Activated CD4-positive, CD25-positive, alpha-beta regulatory T cell treated with anti-CD3 and anti-CD28 coated beads, Interleukin-2, amount 50 U/mL, for 16 hours (primary cell): ENCODE data around the gene SCAI.
"Not testable (repeated sequence)": the region's sequence is repeated elsewhere in the genome, so short reads cannot be mapped to it uniquely, and the experiment has no call there.

Source experiments
- DNase-seq: peaks from one replicate; pipeline ENCODE4 v3.0.0-alpha.2; 2020; ENCODE audit warnings: low read depth, low spot score

The SCAI gene

GRCh38 chr9:125106285-125106893, 36.9 kb downstream of the SCAI start:
- DNase-seq: no peak

DNA sequence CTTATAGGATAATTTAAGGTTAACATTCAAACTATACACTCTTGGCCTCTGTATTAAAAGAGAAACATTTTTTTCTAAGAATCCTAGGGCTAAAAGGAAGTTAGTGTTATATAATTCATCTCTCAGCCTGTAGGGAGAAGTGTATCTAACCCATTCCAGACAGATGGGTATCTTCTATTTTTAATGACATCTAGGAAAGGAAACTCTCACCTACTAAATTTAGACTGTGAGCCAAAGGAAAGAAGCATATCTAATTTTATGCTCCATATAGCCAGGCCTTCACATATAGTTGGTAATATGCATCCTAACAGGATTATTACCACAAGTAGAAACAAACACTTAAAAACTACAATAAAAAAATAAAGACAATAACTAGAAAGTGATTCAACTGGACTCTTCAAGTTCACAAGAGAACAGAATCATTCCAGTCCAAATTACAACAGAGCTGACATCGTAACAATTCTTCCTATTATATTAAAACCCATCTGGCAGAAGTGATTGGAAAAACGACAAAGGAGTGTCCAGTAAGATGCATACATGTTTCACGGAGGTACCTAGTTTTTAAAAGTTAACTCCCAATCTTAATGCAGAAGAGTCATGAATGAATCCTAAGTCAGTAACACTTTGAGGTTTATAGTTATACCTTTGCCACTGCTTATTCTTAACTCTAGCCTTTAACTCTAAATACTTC, 39.4 kb downstream of the SCAI start:
- no peak for DNase-seq

- no peak for DNase-seq
Measured at GRCh38 chr9:125103021-125103420, 40.3 kb downstream of the SCAI start.

- DNase-seq: no peak
Measured at GRCh38 chr9:125100822-125101221, 42.5 kb downstream of the SCAI start.

DNA sequence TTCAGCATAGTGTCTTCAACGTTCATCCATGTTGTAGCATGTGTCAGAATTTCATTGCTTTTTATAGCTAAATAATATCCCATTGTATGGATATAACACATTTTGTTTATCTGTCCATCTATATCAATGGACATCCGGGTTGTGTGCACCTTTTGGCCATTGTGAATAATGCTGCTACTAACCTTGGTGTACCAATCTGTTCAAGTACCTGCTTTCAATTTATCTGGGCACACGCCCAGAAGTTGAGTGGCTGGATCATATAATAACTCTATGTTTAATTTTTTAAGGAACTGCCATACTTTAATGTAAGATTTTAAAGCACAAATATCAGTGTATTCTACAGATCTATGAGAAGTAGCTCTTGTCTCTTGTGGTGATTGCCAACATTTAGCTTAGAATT, 43.5 kb downstream of the SCAI start:
- no peak for DNase-seq

- DNase-seq: no peak
Measured at GRCh38 chr9:125095821-125096443, 47.4 kb downstream of the SCAI start.

DNA sequence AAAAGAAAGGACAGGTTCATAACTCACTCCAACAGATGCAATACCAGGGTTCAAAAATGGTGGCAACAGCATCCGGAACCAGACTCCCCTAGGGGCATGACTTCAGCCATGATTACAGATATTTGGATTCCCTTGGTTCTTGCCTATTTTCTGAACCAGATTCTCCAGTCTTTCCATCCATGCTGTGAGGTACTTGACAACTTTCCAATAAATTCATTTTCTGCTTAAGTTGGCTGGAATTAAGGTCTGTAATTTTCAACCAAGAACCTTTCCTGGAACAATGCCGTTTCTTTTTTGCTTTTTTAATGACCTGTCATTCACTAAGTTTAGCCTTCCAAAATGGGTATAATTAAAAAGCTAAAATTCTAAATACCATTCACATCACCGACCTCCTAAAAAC, 52.2 kb downstream of the SCAI start:
- DNase-seq: no peak

DNA sequence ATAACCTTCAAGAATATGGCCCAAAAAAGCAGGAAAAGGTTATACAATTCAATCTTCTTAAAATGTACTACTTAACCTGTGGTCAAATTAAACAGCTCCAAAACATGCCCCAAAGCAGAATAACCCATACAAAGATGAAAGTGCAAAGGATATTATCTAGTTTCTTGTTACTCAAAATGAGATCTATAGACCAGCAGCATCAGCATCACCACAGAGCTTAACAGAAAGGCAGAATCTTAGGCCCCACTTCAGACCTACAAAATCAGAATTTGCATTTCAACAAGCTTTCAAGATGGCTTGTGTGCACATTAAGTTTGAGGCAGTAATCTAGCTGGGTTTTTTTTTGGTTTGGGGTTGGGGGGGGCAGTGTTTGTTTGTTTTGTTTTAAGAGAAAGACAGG, 54.0 kb downstream of the SCAI start:
- no peak for DNase-seq

GRCh38 chr9:125088752-125089151, 54.6 kb downstream of the SCAI start:
- DNase-seq: no peak

GRCh38 chr9:125085703-125086477, 57.4 kb downstream of the SCAI start:
- no peak for DNase-seq

DNA sequence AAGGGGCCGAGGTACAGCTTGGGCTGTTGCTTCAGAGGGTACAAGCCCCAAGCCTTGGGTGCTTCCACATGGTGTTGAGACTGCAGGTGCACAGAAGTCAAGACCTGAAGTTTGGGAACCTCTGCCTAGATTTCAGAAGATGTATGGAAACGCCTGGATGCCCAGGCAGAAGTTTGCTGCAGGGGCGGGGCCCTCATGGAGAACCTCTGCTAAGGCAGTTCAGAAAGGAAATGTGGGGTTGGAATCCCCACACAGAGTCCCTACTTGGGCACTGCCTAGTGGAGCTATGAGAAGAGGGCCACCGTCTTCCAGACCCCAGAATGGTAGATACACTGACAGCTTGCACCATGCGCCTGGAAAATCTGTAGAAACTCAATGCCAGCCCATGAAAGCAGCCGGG, 61.1 kb downstream of the SCAI start:
- DNase-seq: not testable (repeated sequence)

DNA sequence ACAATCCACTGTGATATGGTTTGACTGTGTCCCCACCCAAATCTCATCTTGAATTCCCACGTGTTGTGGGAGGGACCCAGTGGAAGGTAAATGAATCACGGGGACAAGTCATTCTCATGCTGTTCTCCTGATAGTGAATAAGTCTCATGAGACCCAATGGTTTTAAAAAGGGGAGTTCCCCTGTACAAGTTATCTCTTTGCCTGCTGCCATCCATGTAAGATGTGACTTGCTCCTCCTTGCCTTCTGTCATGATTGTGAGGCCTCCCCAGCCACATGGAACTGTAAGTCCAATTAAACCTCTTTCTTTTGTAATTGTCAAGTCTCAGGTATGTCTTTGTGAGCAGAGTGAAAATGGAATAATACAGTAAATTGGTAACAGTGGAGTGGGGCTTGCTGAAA, 62.5 kb downstream of the SCAI start:
- not testable (repeated sequence) for DNase-seq

DNA sequence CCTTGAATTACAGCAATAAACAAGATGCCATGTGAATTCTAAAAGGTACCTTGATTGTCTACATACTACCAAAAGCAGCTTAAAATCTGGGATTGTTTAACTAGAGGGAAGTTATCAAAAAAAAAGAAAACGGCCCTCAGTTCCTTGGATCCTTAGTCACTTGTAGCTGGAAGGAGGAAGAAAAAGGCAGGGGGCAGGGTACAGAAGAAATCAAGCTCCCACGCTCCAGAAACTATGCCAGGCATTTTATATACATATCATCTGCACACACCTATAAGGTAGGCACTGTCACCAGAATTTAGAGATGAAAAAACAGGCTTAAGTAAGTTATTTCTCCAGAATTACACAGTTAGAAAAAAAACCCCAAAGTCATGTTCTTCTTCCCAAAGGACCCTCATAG, 63.4 kb downstream of the SCAI start:
- no peak for DNase-seq

DNA sequence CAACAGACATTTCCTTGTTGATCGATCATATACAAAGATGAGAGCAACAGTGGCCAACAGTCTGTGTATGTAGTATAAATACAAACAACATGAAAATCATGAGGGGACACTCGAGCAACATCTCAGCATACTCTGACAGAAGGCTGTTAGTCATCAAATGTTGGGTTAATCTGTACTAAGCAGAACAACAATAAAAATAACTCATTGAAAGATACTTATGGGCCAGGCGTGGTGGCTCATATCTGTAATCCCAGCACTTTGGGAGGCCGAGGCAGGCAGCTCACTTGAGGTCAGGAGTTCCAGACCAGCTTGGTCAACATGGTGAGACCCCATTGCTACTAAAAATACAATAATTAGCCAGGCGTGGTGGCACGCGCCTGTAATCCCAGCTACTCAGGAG, 67.3 kb downstream of the SCAI start:
- no peak for DNase-seq

- DNase-seq: no peak
Measured at GRCh38 chr9:125074976-125075375, 68.4 kb downstream of the SCAI start.

GRCh38 chr9:125066839-125067619, 76.3 kb downstream of the SCAI start:
- no peak for DNase-seq

DNA sequence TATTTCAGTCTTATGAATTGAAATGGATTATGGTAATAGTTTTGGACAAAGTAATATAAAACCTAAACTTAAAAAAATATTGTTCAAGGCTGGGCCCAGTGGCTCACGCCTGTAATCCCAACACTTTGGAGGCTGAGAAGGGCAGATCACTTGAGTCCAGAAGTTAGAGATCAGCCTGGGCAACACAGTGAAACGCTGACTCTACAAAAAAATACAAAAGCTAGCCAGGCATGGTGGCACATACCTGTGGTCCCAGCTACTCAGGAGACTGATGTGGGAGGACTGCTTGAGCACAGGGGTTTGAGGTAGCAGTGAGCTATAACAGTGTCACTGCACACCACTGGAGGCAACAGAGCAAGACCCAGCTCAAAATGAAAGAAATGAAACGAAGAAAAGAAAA, 81.9 kb downstream of the SCAI start:
- DNase-seq: no peak

GRCh38 chr9:125049212-125050049, 93.9 kb downstream of the SCAI start:
- no peak for DNase-seq

DNA sequence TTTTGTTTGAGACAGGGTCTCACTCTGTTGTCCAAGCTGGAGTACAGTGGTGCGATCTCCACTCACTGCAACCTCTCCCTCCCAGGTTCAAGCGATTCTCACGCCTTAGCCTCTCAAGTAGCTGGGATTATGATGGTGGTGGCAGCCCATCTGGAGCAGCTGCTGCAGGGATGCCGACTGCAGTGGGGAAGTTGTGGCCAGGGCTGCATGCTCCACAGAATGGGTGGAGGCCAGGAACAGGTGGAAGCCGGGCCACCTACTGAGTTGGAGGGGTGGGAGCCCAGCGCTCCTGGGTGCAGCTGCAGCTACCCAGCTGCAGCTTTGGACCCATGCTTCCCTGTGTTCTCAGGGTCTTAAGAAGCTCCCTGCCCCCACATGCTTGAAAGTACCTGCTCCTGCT, 99.7 kb downstream of the SCAI start:
- no peak for DNase-seq

DNA sequence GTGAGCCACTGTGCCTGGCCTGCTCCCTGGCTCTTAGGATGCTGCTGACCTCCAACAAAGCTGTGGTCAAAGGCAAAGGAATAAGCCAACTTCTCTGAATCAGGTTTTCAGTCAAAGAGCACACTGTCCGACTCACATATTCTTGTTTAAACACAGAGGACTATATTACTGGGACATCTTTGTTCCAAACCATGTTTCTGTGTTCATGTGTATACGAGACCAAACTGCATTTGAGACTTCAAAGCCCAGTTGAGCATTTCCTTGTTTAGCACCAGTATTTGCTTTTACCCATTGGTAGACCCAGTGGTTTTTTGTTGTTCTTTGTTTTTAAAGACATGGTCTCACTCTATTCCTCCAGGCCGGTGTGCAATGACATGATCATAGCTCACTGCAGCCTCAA, 100.2 kb downstream of the SCAI start:
- no peak for DNase-seq

DNA sequence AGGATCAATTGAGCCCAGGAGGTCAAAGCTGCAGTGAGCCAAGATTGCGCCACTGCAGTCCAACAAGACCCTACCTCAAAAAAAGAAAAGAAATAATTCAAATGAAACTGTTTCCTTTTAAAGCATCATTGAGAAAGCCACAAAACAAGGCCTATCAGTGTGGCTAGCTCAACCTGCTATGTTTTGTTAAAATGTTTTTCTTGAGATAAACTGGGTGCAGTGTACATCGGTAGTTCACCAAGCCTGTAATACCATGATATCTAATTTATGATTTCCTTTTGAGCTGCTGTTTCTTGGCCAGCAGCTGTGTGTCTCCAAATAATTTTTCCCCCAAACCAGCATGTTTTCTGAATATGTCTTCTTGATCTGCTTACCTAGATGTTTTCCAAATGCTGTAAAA, 105.2 kb downstream of the SCAI start:
- no peak for DNase-seq
